ENCODE data around the gene SIDT1.

The SIDT1 gene

GRCh38 chr3:113626503-113627371, 94.4 kb downstream of the SIDT1 start:
- Histone ChIP-seq H3K4me3 (ENCODE audit: low read depth, low read length) (no peak overlapping the region), H3K36me3 (no peaks in the 10 kb centered on the region), H3K27me3 (peaks cover 9% of the 10 kb centered on the region), H3K4me1 (no peaks in the 10 kb centered on the region), H3K9me3 (no peaks in the 10 kb centered on the region)
- DNase-seq = peak; percentile 47
- peak; percentile 98 for TF ChIP-seq CTCF (IDR thresholded peaks at IDR 0.05; ENCODE audit: low read depth, low read length)

GRCh38 chr3:113628316-113628715, 96.0 kb downstream of the SIDT1 start:
- Histone ChIP-seq H3K9me3 (no peaks in the 10 kb centered on the region), H3K4me3 (ENCODE audit: low read depth, low read length) (no peak overlapping the region), H3K4me1 (no peaks in the 10 kb centered on the region), H3K27me3 (peaks cover 9% of the 10 kb centered on the region), H3K36me3 (no peaks in the 10 kb centered on the region)
- no peak for DNase-seq
- no peak for TF ChIP-seq CTCF (IDR thresholded peaks at IDR 0.05; ENCODE audit: low read depth, low read length)

DNA sequence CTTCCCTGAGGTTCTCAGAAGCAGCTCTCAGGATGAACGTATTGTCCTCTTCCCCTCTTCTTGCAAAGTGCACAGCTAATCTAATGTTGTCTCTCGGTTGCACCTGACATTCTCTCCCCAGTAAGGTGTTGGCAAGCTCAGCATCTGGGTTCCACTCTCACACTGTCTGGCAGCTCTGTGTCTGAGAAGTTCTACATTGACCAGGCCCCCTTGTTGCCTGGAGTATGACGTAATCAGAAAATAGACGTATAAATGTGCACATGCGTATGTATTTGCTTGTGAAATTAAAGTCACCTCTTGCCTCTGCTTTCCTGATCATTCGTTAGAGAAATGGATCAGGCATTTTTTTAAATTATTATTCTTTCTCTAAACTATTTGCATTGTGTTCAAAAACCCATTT, 96.4 kb downstream of the SIDT1 start:
- no peak for TF ChIP-seq CTCF (IDR thresholded peaks at IDR 0.05; ENCODE audit: low read depth, low read length)
- DNase-seq = no peak
- Histone ChIP-seq H3K9me3 (no peaks in the 10 kb centered on the region), H3K4me1 (no peaks in the 10 kb centered on the region), H3K36me3 (no peaks in the 10 kb centered on the region), H3K27me3 (peaks cover 9% of the 10 kb centered on the region), H3K4me3 (ENCODE audit: low read depth, low read length) (no peak overlapping the region)

DNA sequence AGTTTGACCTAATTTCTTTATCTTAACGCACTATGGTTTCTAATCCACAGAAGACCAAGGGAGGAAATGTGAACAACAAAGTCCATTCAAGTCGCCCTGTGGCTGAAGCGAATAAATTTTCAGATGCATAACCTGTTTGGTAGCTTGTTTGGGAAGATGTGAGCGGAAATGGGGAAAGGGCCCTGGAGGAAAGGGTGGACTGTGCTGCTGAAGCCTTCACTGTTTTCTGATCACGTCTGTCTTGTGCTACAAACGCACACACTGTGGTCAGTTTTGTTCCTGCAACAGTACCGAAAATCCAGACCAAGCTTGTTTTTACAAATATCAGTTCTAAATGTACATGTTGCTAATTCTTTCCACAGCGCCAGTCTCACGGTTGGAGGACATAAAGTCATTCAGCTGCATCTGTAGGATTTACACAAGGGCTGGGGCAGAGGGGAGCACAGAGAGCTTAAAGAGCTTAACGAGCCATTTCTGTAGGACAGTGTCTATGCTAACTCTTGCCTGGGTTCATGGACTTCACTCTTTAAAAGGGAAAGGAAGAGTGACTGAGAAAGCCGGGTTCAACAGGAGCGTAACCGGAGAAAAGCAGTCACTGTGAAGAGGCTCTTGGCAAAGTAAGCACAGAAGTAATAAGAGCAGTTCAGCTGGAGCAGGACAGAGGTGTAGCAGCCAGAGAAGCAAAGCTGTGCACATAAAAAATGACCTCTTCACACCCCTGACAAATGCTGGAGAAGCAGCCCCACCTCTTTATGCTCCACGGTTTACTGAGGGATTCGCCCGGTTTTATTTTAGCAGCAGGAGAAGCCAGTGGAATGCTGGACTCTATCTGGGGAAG, 97.4 kb downstream of the SIDT1 start:
- H3K36me3 ChIP-seq = no peaks in the 10 kb centered on the region
- H3K4me1 ChIP-seq = no peaks in the 10 kb centered on the region
- no peak overlapping the region for H3K4me3 ChIP-seq (ENCODE audit: low read depth, low read length)
- no peak for DNase-seq
- peaks cover 9% of the 10 kb centered on the region for H3K27me3 ChIP-seq
- no peaks in the 10 kb centered on the region for H3K9me3 ChIP-seq
- TF ChIP-seq CTCF (IDR thresholded peaks at IDR 0.05; ENCODE audit: low read depth, low read length) = no peak

- Histone ChIP-seq H3K4me1 (no peaks in the 10 kb centered on the region), H3K36me3 (no peaks in the 10 kb centered on the region), H3K27me3 (peaks cover 4% of the 10 kb centered on the region), H3K9me3 (no peaks in the 10 kb centered on the region), H3K4me3 (ENCODE audit: low read depth, low read length) (no peak overlapping the region)
- TF ChIP-seq CTCF (IDR thresholded peaks at IDR 0.05; ENCODE audit: low read depth, low read length) = no peak
- DNase-seq = no peak
Measured at GRCh38 chr3:113630956-113631542, 98.7 kb downstream of the SIDT1 start.

Data from BE2C (cell line).